Activated CD4-positive, alpha-beta T cell treated with anti-CD3 and anti-CD28 coated beads for 36 hours (primary cell): Measurements from ENCODE around the gene COMTD1. TPM values are rescaled to one million over a fixed set of nuclear protein-coding genes. Genes with fewer than 3 reads are reported as not detected.
A peak's percentile ranks its signal among the peaks of the same experiment; 100 is the strongest.
"Not testable (repeated sequence)": the region's sequence is repeated elsewhere in the genome, so short reads cannot be mapped to it uniquely, and the experiment has no call there.

Experiments used
- ATAC-seq: fragments of 200-7000 bp; cut with Tn5 transposase; one replicate; pipeline ENCODE4 v1.10.0; 2021; ENCODE audit warnings: mild to moderate bottlenecking, moderate library complexity
- CTCF ChIA-PET: fragments of 350-600 bp; sonication (Branson Sonifier 250); formaldehyde crosslinking; loops from one replicate; lab custom pipeline; 2021; ENCODE audit warnings: antibody characterized with exemption; lab: Charles Lee
- POLR2A ChIA-PET: fragments of 350-600 bp; sonication (Branson Sonifier 250); formaldehyde crosslinking; loops from one replicate; lab custom pipeline; 2021; ENCODE audit warnings: antibody characterized with exemption, inconsistent platforms; lab: Charles Lee
- DNase-seq: peaks from one replicate; pipeline ENCODE4 v3.0.0-alpha.2; 2020
- H3K27ac Mint-ChIP-seq: one replicate; pipeline ENCODE4 v1.8.0; 2021; ENCODE audit warnings: mixed read lengths
- H3K27me3 Mint-ChIP-seq: one replicate; pipeline ENCODE4 v1.8.0; 2021; ENCODE audit warnings: mixed read lengths
- H3K36me3 Mint-ChIP-seq: one replicate; pipeline ENCODE4 v1.8.0; 2021; ENCODE audit warnings: low read depth, mixed read lengths
- H3K4me1 Mint-ChIP-seq: one replicate; pipeline ENCODE4 v1.8.0; 2021; ENCODE audit warnings: mixed read lengths
- H3K4me3 Mint-ChIP-seq: one replicate; pipeline ENCODE4 v1.8.0; 2021; ENCODE audit warnings: mild to moderate bottlenecking, moderate library complexity, mixed read lengths
- H3K9me3 Mint-ChIP-seq: one replicate; pipeline ENCODE4 v1.8.0; 2021; ENCODE audit warnings: low read depth, mixed read lengths
- intact Hi-C, 2 experiments: fragments of 100-400 bp; cut with DNase I in 1 of 2; cut with micrococcal nuclease in 1 of 2; formaldehyde crosslinking; loops; one replicate each; pipeline versions ENCODE4 v1.14.2 to v1.15.1; 2022 to 2024; cut with DNase I, micrococcal nuclease
- total RNA-seq, 2 experiments: library from RNA; stranded (reverse); gene quantifications; one replicate each; pipeline ENCODE4 v1.2.3, GENCODE V29; 2021

Gene COMTD1
- total RNA-seq, 2 experiments from 2014 or later: 28.1 to 41.0 TPM

DNA sequence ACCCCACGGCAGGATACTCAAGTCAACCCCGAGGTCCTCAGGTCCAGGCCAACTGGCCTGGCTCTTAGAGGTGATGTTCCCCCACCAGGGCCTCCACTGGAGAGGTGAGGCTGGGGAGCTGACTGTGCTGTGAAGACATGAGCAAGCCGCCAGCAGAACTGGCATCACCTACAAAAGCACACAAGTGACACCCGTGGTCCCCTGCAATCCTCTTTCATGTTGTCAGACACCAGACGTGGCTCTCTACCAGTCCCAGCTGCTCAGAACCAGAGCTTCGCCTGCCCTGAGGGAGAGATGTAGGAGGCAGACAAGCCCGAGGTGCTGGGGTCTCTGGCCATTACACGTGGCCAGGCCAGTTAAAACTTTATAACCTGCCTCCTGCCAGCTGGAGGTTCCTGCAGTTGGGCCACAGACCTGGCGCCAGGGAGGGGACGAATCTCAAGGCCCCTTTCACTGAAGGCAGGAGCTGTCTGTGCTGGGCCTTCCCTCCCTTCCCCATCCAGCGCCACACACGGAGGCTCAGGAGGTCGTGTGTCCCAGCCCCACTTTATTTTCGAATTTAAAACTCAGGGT, 2.2 kb downstream of the COMTD1 start:
- ATAC-seq: no peak
- ChIA-PET POLR2A (interaction anchor here (3.9 kb wide), 1 partner anchor 23 kb away, joined by 28 read pairs; the partner anchor contains the start of gene VDAC2), CTCF (interaction anchor here (0.6 to 10.5 kb wide), 6 partner anchors 11 to 1355 kb away, joined by 3 to 129 read pairs (median 4); partner anchors contain the start of gene VDAC2)
- H3K4me1 Mint-ChIP-seq: peaks cover 43% of the 10 kb centered on the region
- H3K4me3 Mint-ChIP-seq: peak overlapping the region; percentile 79
- peak; percentile 37 for DNase-seq
- no peaks in the 10 kb centered on the region for H3K9me3 Mint-ChIP-seq
- peak overlapping the region; percentile 89 for H3K27ac Mint-ChIP-seq
- intact Hi-C loops: loop anchor here (1.0 to 10.0 kb wide), 13 partner anchors 23 to 1446 kb away; partner anchors contain the start of genes ADK (in 2 of the 2), KAT6B (in 2 of the 2), SAMD8 (in 2 of the 2) and VDAC2 (in 2 of the 2)
- peaks cover 37% of the 10 kb centered on the region for H3K36me3 Mint-ChIP-seq
- H3K27me3 Mint-ChIP-seq: no peaks in the 10 kb centered on the region

DNA sequence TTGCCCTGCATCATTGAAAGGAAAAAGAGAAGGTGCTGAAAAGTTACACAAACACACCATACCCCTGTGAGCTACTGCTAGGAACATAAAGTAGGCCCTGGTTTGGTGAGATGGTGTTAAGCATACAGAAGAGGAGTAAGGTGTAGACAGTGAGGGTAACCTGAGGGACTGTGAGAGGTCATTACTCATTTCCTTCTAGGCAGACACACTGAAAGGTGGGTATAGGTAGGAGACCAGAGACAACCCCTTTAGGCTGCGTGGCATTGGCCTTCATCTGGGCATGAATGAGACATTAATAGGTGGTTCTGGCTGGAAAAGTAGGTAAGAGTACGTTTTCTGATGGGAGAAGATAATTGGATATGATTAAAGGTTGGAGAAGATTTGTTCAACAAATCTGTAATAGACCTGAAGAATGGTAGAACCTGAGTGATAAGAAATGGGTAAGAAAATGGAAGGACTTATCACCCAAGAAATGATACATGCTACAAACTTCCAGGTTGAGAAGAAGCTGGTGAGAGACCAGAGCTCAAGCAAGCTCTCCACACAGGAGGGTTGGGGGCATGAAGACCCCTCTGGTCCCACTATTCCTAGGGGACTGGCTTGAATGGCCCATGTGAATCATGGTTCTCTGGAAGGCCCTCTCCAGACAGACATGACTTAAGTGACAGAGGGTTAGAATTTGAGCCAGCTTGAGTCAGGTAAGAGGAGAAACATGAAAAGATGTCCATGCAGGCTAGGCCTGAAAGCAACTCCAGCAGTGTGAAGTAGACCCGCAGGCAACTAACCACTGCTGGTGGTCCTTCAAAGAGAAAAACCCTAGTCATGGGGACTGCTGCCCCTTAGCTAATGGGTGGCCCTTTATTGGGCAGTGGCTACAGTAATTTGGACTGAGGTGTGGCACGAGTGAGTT, 3.8 kb downstream of the COMTD1 start:
- Mint-ChIP-seq H3K27me3 (no peaks in the 10 kb centered on the region), H3K9me3 (no peaks in the 10 kb centered on the region), H3K36me3 (peaks cover 43% of the 10 kb centered on the region), H3K4me1 (peaks cover 44% of the 10 kb centered on the region), H3K27ac (peak overlapping the region; percentile 98), H3K4me3 (no peak overlapping the region)
- intact Hi-C loops: loop anchor here (5.0 to 10.0 kb wide), 5 partner anchors 187 to 1445 kb away; partner anchors contain the start of genes ADK (in 1 of the 2), AP3M1 (in 1 of the 2), VCL (in 1 of the 2) and ZSWIM8 (in 1 of the 2)
- DNase-seq (no peak), ATAC-seq (no peak)
- ChIA-PET POLR2A (interaction anchor here (0.7 to 3.3 kb wide), 2 partner anchors 21 to 119 kb away, joined by 4 to 18 read pairs; partner anchors contain the start of gene VDAC2), CTCF (interaction anchor here (1.2 to 10.5 kb wide), 9 partner anchors 9 to 118 kb away, joined by 5 to 129 read pairs (median 8); partner anchors contain the start of gene VDAC2)

DNA sequence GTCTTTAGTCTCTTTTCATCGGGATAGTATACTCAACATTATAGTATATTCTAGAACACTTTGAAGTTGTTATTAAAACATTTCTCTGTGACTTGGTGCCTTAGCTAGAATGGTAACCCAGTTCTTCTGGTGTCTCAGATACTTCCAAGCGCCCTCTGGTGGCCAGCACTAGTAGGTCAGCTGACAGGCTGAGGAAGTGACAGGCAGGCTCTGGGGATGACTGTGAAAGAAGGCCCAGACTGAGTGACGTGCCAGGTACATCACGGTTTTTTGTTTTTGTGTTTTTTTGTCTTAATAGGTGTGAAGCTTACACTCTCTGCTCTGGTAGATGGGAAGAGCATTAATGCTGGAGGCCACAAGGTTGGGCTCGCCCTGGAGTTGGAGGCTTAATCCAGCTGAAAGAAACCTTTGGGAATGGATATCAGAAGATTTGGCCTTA, 5.1 kb downstream of the COMTD1 start:
- CTCF ChIA-PET: interaction anchor here (0.5 to 10.5 kb wide), 15 partner anchors 9 to 201 kb away, joined by 3 to 129 read pairs (median 5); partner anchors contain the start of gene VDAC2
- H3K4me3 Mint-ChIP-seq: no peak overlapping the region
- H3K27ac Mint-ChIP-seq: peak overlapping the region; percentile 98
- H3K27me3 Mint-ChIP-seq: no peaks in the 10 kb centered on the region
- DNase-seq (peak; percentile 98), ATAC-seq (peak; percentile 53)
- POLR2A ChIA-PET: interaction anchor here (1.0 to 3.3 kb wide), 3 partner anchors 19 to 42 kb away, joined by 4 to 18 read pairs (median 5); partner anchors contain the start of gene VDAC2
- intact Hi-C loops: loop anchor here (1.0 to 10.0 kb wide), 8 partner anchors 20 to 1443 kb away; partner anchors contain the start of genes VDAC2 (in 2 of the 2), ADK (in 1 of the 2), AP3M1 (in 1 of the 2) and VCL (in 1 of the 2)
- H3K9me3 Mint-ChIP-seq: no peaks in the 10 kb centered on the region
- H3K36me3 Mint-ChIP-seq: peaks cover 48% of the 10 kb centered on the region
- peaks cover 44% of the 10 kb centered on the region for H3K4me1 Mint-ChIP-seq

DNA sequence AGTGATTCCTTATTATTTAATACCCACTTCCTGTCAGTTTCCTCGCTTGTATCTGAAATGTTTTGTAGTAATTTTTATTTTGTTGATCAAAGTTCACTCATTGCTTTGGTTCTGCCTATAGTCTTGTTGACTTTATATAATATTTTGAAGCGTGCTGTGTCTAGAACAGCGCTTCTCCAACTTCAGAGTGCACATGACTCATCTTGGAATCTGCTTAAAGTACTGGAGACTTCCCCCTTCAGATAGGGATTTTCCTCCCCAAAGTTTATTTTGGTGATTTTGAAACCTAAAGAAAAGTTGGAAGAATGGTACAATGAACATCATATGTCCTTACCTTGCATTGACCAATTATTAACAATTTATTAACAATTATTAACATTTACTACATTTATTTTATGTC, 5.8 kb downstream of the COMTD1 start:
- peaks cover 55% of the 10 kb centered on the region for H3K36me3 Mint-ChIP-seq
- no peak overlapping the region for H3K4me3 Mint-ChIP-seq
- H3K27me3 Mint-ChIP-seq: no peaks in the 10 kb centered on the region
- H3K9me3 Mint-ChIP-seq: no peaks in the 10 kb centered on the region
- peaks cover 50% of the 10 kb centered on the region for H3K4me1 Mint-ChIP-seq
- H3K27ac Mint-ChIP-seq: no peak overlapping the region
- DNase-seq (no peak), ATAC-seq (no peak)
- POLR2A ChIA-PET: interaction anchor here (1.0 to 3.3 kb wide), 3 partner anchors 19 to 42 kb away, joined by 4 to 18 read pairs (median 5); partner anchors contain the start of gene VDAC2
- intact Hi-C loops: loop anchor here (1.0 to 10.0 kb wide), 8 partner anchors 20 to 1443 kb away; partner anchors contain the start of genes VDAC2 (in 2 of the 2), ADK (in 1 of the 2), AP3M1 (in 1 of the 2) and VCL (in 1 of the 2)
- CTCF ChIA-PET: interaction anchor here (0.5 to 10.5 kb wide), 16 partner anchors 9 to 200 kb away, joined by 3 to 129 read pairs (median 4); partner anchors contain the start of gene VDAC2

DNA sequence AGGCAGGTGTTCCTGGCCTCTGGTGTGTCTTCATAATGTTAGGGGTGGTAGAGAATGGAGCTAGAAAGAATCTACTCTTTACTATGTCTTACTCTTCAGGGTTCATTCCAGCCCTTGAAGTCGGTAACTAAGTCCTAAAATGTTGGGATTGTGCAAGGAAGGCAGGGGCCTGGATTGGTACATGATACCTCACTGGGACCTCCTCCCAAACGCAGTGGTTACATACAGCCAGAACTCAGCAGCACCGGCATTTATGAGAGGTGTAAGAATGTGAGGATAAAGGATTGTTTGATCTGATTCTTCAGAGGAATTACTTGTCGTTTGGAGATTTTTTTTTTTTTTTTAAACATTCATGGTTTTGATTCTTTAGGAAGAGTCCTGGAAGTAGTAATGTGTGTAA, 6.9 kb downstream of the COMTD1 start:
- peaks cover 60% of the 10 kb centered on the region for H3K4me1 Mint-ChIP-seq
- no peaks in the 10 kb centered on the region for H3K9me3 Mint-ChIP-seq
- no peak overlapping the region for H3K4me3 Mint-ChIP-seq
- no peak for DNase-seq
- peaks cover 64% of the 10 kb centered on the region for H3K36me3 Mint-ChIP-seq
- no peak for ATAC-seq
- peak overlapping the region; percentile 69 for H3K27ac Mint-ChIP-seq
- POLR2A ChIA-PET: interaction anchor here (1.6 kb wide), 1 partner anchor 9 kb away, joined by 5 read pairs; no protein-coding TSS in a partner anchor
- CTCF ChIA-PET: interaction anchor here (0.8 to 10.5 kb wide), 4 partner anchors 19 to 82 kb away, joined by 3 to 129 read pairs (median 4); partner anchors contain the start of gene VDAC2
- intact Hi-C loops: no loop called here
- no peaks in the 10 kb centered on the region for H3K27me3 Mint-ChIP-seq

DNA sequence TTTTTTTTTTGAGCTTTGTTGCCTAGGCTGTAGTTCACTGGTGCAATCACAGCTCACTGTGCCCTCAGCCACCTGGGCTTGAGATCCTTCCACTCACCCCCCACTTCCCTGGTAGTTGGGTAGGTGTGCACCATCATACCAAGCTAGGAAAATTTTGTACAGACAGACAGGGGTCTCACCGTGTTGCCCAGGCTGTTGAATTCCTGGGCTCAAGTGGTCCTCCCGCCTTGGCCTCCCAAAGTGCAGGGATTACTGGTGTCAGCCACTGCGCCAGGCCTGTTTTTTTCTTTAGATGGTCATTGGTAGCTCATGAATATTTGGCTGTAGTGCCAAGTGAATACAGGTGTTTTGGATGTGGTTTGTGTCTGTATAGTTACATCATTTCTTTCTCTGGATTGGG, 7.5 kb downstream of the COMTD1 start:
- ChIA-PET CTCF (interaction anchor here (1.2 to 10.5 kb wide), 2 partner anchors 19 to 82 kb away, joined by 3 to 129 read pairs; partner anchors contain the start of gene VDAC2), POLR2A (interaction anchor here (0.6 to 1.6 kb wide), 2 partner anchors 9 to 18 kb away, joined by 4 to 5 read pairs; no protein-coding TSS in a partner anchor)
- ATAC-seq (no peak), DNase-seq (no peak)
- Mint-ChIP-seq H3K4me3 (no peak overlapping the region), H3K9me3 (no peaks in the 10 kb centered on the region), H3K4me1 (peaks cover 59% of the 10 kb centered on the region), H3K27ac (peak overlapping the region; percentile 69), H3K36me3 (peaks cover 62% of the 10 kb centered on the region), H3K27me3 (no peaks in the 10 kb centered on the region)
- intact Hi-C loops: no loop called here

DNA sequence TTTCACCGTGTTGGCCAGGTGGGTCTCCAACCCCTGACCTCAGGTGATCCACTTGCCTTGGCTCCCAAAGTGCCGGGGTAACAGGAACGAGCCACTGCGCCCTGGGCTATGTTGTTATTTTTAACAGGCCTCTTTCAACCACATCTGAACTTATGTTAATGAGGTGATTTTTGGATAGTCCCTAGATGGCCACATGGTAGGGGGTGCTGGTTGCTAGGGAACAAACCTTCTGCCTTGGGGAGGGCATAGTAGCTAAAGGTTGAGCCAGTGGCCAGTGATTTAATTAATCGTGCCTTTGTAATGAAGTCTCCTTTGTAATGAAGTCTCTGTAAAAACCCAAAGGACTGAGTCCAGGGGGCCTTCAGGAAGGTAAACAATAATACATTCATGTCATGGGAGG, 9.1 kb downstream of the COMTD1 start:
- Mint-ChIP-seq H3K9me3 (no peaks in the 10 kb centered on the region), H3K27me3 (no peaks in the 10 kb centered on the region), H3K4me1 (peaks cover 59% of the 10 kb centered on the region), H3K27ac (peak overlapping the region; percentile 70), H3K4me3 (no peak overlapping the region), H3K36me3 (peaks cover 58% of the 10 kb centered on the region)
- POLR2A ChIA-PET: interaction anchor here (1.2 kb wide), 1 partner anchor 9 kb away, joined by 5 read pairs; no protein-coding TSS in a partner anchor
- DNase-seq (no peak), ATAC-seq (no peak)
- CTCF ChIA-PET: interaction anchor here (0.7 to 3.0 kb wide), 3 partner anchors 11 to 657 kb away, joined by 3 to 11 read pairs (median 9); partner anchors contain the start of gene VDAC2
- intact Hi-C loops: no loop called here

DNA sequence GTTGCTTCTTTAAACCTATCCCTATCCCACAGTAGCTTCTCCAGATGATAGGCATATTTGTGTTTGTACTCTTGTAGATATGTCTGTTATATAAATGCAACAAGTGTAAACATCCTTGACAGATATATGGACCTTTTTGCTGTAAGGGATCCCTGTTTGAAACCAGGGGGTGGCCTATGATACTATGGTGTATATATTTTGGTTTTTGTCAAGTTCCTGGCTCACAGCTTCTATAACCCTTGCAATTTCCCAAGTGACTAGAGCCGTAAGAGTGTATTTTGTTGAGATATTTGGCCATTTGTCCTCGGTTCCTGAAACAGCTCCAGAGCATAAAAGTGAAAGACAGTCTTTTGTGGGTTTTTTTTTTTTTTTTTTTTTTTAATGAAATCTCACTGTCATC, 9.7 kb downstream of the COMTD1 start:
- intact Hi-C loops: no loop called here
- peak overlapping the region; percentile 51 for H3K27ac Mint-ChIP-seq
- H3K27me3 Mint-ChIP-seq: no peaks in the 10 kb centered on the region
- POLR2A ChIA-PET: interaction anchor here (1.1 to 1.2 kb wide), 2 partner anchors 8 to 15 kb away, joined by 5 to 6 read pairs; partner anchors contain the start of gene VDAC2
- H3K9me3 Mint-ChIP-seq: no peaks in the 10 kb centered on the region
- ATAC-seq (no peak), DNase-seq (no peak)
- CTCF ChIA-PET: interaction anchor here (0.7 to 3.0 kb wide), 5 partner anchors 10 to 658 kb away, joined by 3 to 11 read pairs (median 6); partner anchors contain the start of gene VDAC2
- peaks cover 54% of the 10 kb centered on the region for H3K36me3 Mint-ChIP-seq
- no peak overlapping the region for H3K4me3 Mint-ChIP-seq
- H3K4me1 Mint-ChIP-seq: peaks cover 56% of the 10 kb centered on the region

DNA sequence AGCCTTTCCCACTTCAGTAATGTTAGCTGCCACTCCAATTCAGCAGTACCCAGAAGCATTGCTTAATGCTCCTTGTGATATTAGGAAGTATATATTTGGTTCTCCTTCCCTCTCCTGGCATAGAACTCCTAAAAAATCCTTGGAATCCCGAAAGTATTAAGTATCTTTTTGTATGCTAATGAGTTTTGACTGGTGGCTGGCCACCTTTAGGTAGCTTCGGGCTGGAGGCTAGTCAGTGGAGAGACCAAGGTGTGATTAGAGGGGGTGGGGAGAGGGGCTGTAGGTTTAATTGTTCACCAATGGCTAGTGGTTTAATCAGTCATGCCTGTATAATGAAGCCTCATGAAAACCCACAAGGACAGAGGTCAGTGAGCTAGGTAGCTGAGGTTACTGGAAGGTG, 12.2 kb downstream of the COMTD1 start:
- POLR2A ChIA-PET: interaction anchor here (0.6 to 3.1 kb wide), 2 partner anchors 11 to 12 kb away, joined by 3 to 11 read pairs; partner anchors contain the start of gene VDAC2
- H3K27me3 Mint-ChIP-seq: no peaks in the 10 kb centered on the region

DNA sequence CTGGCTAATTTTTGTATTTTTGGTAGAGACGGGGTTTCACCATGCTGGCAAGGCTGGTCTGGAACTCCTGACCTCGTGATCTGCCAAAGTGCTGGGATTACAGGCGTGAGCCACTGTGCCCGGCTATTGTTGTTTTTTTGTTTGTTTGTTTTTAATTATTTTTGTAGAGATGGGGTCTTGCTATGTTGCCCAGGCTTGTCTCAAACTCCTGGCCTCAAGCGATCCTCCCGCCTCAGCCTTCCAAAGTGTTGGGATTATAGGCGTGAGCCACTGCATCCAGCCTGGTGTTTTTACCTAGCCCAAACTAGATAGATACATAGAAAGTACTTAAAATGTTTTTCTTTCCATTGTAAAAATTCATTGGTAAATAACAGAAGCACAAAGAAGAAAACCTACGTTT, 14.3 kb downstream of the COMTD1 start:
- Mint-ChIP-seq H3K27ac (peak overlapping the region; percentile 4), H3K4me1 (peaks cover 50% of the 10 kb centered on the region), H3K36me3 (peaks cover 68% of the 10 kb centered on the region)
- H3K4me3 Mint-ChIP-seq, H3K9me3 Mint-ChIP-seq, H3K27me3 Mint-ChIP-seq, intact Hi-C loops, ATAC-seq, DNase-seq: not testable (repeated sequence)
- ChIA-PET CTCF (interaction anchor here (0.8 to 2.5 kb wide), 5 partner anchors 9 to 35 kb away, joined by 3 to 12 read pairs (median 3); partner anchors contain the start of gene VDAC2), POLR2A (interaction anchor here (3.1 kb wide), 1 partner anchor 10 kb away, joined by 11 read pairs; the partner anchor contains the start of gene VDAC2)

More for the DNA sequence above, 12.2 kb downstream of the COMTD1 start:
- intact Hi-C loops: no loop called here
- Mint-ChIP-seq H3K9me3 (no peaks in the 10 kb centered on the region), H3K27ac (no peak overlapping the region), H3K4me1 (peaks cover 48% of the 10 kb centered on the region), H3K36me3 (peaks cover 59% of the 10 kb centered on the region), H3K4me3 (no peak overlapping the region)
- DNase-seq: no peak
- ATAC-seq: no peak
- CTCF ChIA-PET: interaction anchor here (1.5 to 2.5 kb wide), 4 partner anchors 8 to 14 kb away, joined by 4 to 7 read pairs (median 6); partner anchors contain the start of gene VDAC2
